Mesenchymal stem cell (in vitro differentiated cells and primary cell): Measurements from ENCODE around the gene CCDC122.
A peak's percentile ranks its signal among the peaks of the same experiment; 100 is the strongest.

Experiments
- DNase-seq: peaks from one replicate; pipeline ENCODE4 v3.0.0-alpha.2; 2013
- H2AFZ ChIP-seq: one replicate; pipeline ENCODE4 v1.6.1; 2013; ENCODE audit warnings: low read depth, mild to moderate bottlenecking, control low read depth, inconsistent platforms, low read length, moderate library complexity
- H2AK5ac ChIP-seq: 2 replicates; pipeline ENCODE4 v1.6.1; 2013; ENCODE audit warnings: low read length, moderate library complexity, mild to moderate bottlenecking, inconsistent platforms; ENCODE audit not compliant: severe bottlenecking
- H2BK120ac ChIP-seq: one replicate; pipeline ENCODE4 v1.6.1; 2013; ENCODE audit warnings: low read depth, mild to moderate bottlenecking, inconsistent platforms, low read length, moderate library complexity
- H2BK12ac ChIP-seq, 2 experiments: one replicate each; pipeline ENCODE4 v1.6.1; 2013; ENCODE audit warnings: inconsistent platforms in 2 of 2, low read length in 2 of 2, mild to moderate bottlenecking in 2 of 2, moderate library complexity in 2 of 2, control low read depth in 1 of 2
- H2BK15ac ChIP-seq: one replicate; pipeline ENCODE4 v1.6.1; 2013; ENCODE audit warnings: mild to moderate bottlenecking, low read depth, inconsistent platforms; ENCODE audit not compliant: poor library complexity, severe bottlenecking
- H2BK5ac ChIP-seq: 2 replicates; pipeline ENCODE4 v1.6.1; 2013; ENCODE audit warnings: low read depth, mild to moderate bottlenecking, low read length, control low read depth, inconsistent platforms; ENCODE audit not compliant: poor library complexity, severe bottlenecking
- H3K14ac ChIP-seq, 2 experiments: one replicate each; pipeline ENCODE4 v1.6.1; 2013; ENCODE audit warnings: inconsistent platforms in 2 of 2, low read length in 2 of 2, control low read depth in 1 of 2, mild to moderate bottlenecking in 1 of 2, moderate library complexity in 1 of 2
- H3K18ac ChIP-seq, 2 experiments: one replicate each; pipeline ENCODE4 v1.6.1; 2013; ENCODE audit warnings: inconsistent platforms in 2 of 2, low read length in 2 of 2, control low read depth in 1 of 2, low read depth in 1 of 2, mild to moderate bottlenecking in 1 of 2
- H3K23ac ChIP-seq, 2 experiments: one replicate each; pipeline ENCODE4 v1.6.1; 2013; ENCODE audit warnings: inconsistent platforms in 2 of 2, low read length in 2 of 2, mild to moderate bottlenecking in 2 of 2, moderate library complexity in 2 of 2, control low read depth in 1 of 2
- H3K27ac ChIP-seq: 2 replicates; pipeline ENCODE4 v1.5.1; 2013; ENCODE audit warnings: mild to moderate bottlenecking, moderate library complexity, low read length, control low read depth, inconsistent platforms; ENCODE audit not compliant: poor library complexity, severe bottlenecking
- H3K27me3 ChIP-seq, 2 experiments: 2 replicates each; pipeline versions ENCODE4 v1.6.1 to v1.7.0; 2013; ENCODE audit warnings: low read length in 2 of 2, mild to moderate bottlenecking in 2 of 2, moderate library complexity in 2 of 2, control low read depth in 1 of 2, inconsistent platforms in 1 of 2; ENCODE audit not compliant: control insufficient read depth in 1 of 2, insufficient read depth in 1 of 2
- H3K36me3 ChIP-seq, 2 experiments: 2 replicates each; pipeline versions ENCODE4 v1.6.1 to v1.7.0; 2013; ENCODE audit warnings: low read length in 2 of 2, control low read depth in 1 of 2, inconsistent platforms in 1 of 2, low read depth in 1 of 2, mild to moderate bottlenecking in 1 of 2; ENCODE audit not compliant: insufficient read depth in 2 of 2, control insufficient read depth in 1 of 2
- H3K4ac ChIP-seq, 2 experiments: one replicate each; pipeline ENCODE4 v1.6.1; 2013; ENCODE audit warnings: inconsistent platforms in 2 of 2, low read length in 2 of 2, mild to moderate bottlenecking in 2 of 2, moderate library complexity in 2 of 2, control low read depth in 1 of 2, low read depth in 1 of 2
- H3K4me1 ChIP-seq: 2 replicates; pipeline ENCODE4 v1.6.1; 2013; ENCODE audit warnings: low read depth, low read length, control low read depth; ENCODE audit not compliant: control insufficient read depth, insufficient read depth
- H3K4me2 ChIP-seq: 2 replicates; pipeline ENCODE4 v1.6.1; 2013; ENCODE audit warnings: low read length, mild to moderate bottlenecking, inconsistent platforms; ENCODE audit not compliant: poor library complexity, severe bottlenecking
- H3K4me3 ChIP-seq, 2 experiments: 2 replicates each; pipeline versions ENCODE4 v1.5.1 to v1.7.0; 2013; ENCODE audit warnings: low read length in 2 of 2, mild to moderate bottlenecking in 2 of 2, control low read depth in 1 of 2, low read depth in 1 of 2; ENCODE audit not compliant: insufficient read depth in 1 of 2
- H3K79me1 ChIP-seq: replicated peaks from 2 replicates; pipeline ENCODE4 v1.6.1; 2013; ENCODE audit warnings: mild to moderate bottlenecking, control low read depth, low read length, inconsistent platforms; ENCODE audit not compliant: poor library complexity, severe bottlenecking
- H3K9ac ChIP-seq: 2 replicates; pipeline ENCODE4 v1.7.0; 2013; ENCODE audit warnings: mild to moderate bottlenecking, low read length, moderate library complexity
- H3K9me3 ChIP-seq: 2 replicates; pipeline ENCODE4 v1.7.0; 2013; ENCODE audit warnings: mild to moderate bottlenecking, low read length; ENCODE audit not compliant: control insufficient read depth
- H4K8ac ChIP-seq: one replicate; pipeline ENCODE4 v1.6.1; 2013; ENCODE audit warnings: inconsistent platforms, mild to moderate bottlenecking, low read length, moderate library complexity
- H4K91ac ChIP-seq: one replicate; pipeline ENCODE4 v1.6.1; 2013; ENCODE audit warnings: mild to moderate bottlenecking, low read length, inconsistent platforms
- WGBS: methylation state at CpG from one replicate; pipeline ENCODE4 v1.1.7; 2013; ENCODE audit warnings: mixed read lengths; 5-methylcytosine and 5-hydroxymethylcytosine counted together

CCDC122 gene

DNA sequence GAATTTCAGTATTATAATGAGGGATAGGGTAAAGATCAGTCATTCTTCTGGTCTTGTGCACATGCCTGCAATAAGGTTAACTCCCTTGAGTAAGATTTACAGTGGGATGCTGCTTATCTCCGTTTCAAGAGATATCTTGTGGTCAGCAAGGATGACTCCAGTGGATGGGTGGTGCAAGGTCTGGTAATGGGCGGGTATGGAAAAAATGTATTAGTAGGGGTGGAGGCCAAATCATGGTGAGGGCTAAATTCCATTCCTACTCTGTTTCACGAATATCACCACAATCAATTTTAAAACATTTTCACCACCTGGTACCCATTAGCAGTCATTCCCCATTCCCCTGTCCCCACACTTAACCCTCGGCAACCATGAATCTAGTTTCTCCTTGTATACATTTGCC, 40.6 kb downstream of the CCDC122 start:
- H3K4me1 ChIP-seq: no peaks in the 10 kb centered on the region
- no peak overlapping the region for H2BK120ac ChIP-seq
- H3K27ac ChIP-seq: no peak overlapping the region
- no peak overlapping the region for H3K9ac ChIP-seq
- no peak overlapping the region for H2AK5ac ChIP-seq
- H3K9me3 ChIP-seq: no peaks in the 10 kb centered on the region
- no peak overlapping the region for H3K4ac ChIP-seq
- H4K91ac ChIP-seq: no peak overlapping the region
- DNase-seq: no peak
- H3K27me3 ChIP-seq: no peaks in the 10 kb centered on the region
- WGBS: 29% methylated on average over 2 of the region's 4 CpGs
- no peak overlapping the region for H2BK12ac ChIP-seq
- H3K4me3 ChIP-seq: no peak overlapping the region
- no peak overlapping the region for H2AFZ ChIP-seq
- no peak overlapping the region for H3K23ac ChIP-seq
- H3K36me3 ChIP-seq: no peaks in the 10 kb centered on the region
- H3K4me2 ChIP-seq: no peak overlapping the region
- H3K18ac ChIP-seq: no peak overlapping the region
- no peak overlapping the region for H2BK5ac ChIP-seq
- H3K14ac ChIP-seq: no peak overlapping the region
- no peaks in the 10 kb centered on the region for H3K79me1 ChIP-seq
- no peak overlapping the region for H2BK15ac ChIP-seq
- no peak overlapping the region for H4K8ac ChIP-seq

DNA sequence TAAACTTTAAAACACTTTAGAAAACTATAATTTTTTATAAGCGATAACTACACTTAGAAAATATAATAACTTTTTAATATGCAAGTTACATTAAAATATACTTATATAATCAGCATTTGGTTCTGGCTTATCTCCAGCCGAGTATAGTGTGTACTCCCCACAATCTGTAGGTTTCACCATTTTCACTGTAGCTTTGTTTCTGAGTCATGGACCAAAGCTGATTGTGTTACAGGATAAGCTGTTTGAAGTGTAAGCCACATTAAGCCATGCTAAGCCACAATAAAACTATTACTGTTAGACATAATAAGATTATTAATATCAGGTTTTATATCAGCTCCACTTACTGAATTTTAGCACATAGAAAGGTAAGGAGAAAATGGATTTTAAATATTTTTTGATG, 43.8 kb downstream of the CCDC122 start:
- Histone ChIP-seq H3K14ac (no peak overlapping the region), H3K79me1 (no peaks in the 10 kb centered on the region), H3K27ac (no peak overlapping the region), H3K4me2 (no peak overlapping the region), H2BK12ac (no peak overlapping the region), H3K36me3 (no peaks in the 10 kb centered on the region), H3K18ac (no peak overlapping the region), H2BK5ac (no peak overlapping the region), H3K4me1 (no peaks in the 10 kb centered on the region), H2BK15ac (no peak overlapping the region), H3K4ac (no peak overlapping the region), H3K27me3 (no peaks in the 10 kb centered on the region), H4K91ac (no peak overlapping the region), H4K8ac (no peak overlapping the region), H3K23ac (no peak overlapping the region), H3K9ac (no peak overlapping the region), H2BK120ac (no peak overlapping the region), H3K9me3 (no peaks in the 10 kb centered on the region), H3K4me3 (no peak overlapping the region), H2AK5ac (no peak overlapping the region), H2AFZ (no peak overlapping the region)
- DNase-seq: peak; percentile 37
- WGBS: no CpG with 5 or more reads among the region's 2 CpGs

DNA sequence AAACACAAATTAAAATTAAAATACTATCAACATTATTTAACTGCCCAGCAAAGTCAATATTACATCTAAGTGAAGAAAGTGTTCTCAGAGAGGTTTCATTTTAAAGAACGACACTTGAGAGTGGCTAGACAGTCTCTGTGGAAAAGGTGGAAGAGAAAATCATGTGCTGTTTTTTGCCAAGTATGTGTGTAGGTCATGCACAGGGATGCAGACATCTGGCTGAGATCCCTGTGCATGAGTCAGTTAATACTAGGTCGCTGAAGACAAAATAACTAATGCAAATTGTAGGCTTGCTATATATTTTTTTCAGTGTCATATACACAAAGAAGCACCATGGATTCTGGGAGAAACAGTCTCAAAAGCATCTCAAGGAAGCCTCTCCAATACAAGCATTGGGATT, 48.5 kb downstream of the CCDC122 start:
- Histone ChIP-seq H3K27me3 (no peaks in the 10 kb centered on the region), H3K36me3 (no peaks in the 10 kb centered on the region), H3K4me2 (no peak overlapping the region), H3K23ac (no peak overlapping the region), H4K8ac (no peak overlapping the region), H3K4ac (no peak overlapping the region), H3K27ac (no peak overlapping the region), H2AK5ac (no peak overlapping the region), H2BK15ac (no peak overlapping the region), H3K18ac (no peak overlapping the region), H3K14ac (no peak overlapping the region), H4K91ac (no peak overlapping the region), H3K9ac (peak overlapping the region; percentile 80), H2BK120ac (no peak overlapping the region), H3K4me1 (no peaks in the 10 kb centered on the region), H3K9me3 (no peaks in the 10 kb centered on the region), H3K4me3 (peak overlapping the region in 1 of 2 experiments; percentile 64), H2BK5ac (no peak overlapping the region), H3K79me1 (no peaks in the 10 kb centered on the region), H2BK12ac (no peak overlapping the region), H2AFZ (no peak overlapping the region)
- DNase-seq: peak; percentile 34
- WGBS: 74% methylated on average over 1 of the region's 2 CpGs

DNA sequence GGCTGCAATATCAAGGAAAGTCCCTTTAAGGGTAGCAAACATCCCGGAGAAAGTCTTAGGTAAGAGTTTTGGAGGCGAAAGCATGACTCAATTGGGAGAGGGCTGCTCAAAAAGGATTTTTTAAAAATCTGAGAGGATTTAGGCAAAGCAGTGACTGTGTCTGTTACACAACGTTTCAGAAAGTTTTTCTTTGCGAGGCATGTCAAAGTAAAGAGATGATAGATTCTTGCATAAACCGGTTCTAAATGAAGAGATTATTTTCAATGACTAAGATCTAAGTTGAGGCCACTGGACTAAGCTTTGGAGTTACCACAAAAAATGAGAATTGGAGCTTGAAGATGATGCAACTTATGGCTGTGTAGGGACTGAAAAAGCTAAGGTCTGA, 49.1 kb downstream of the CCDC122 start:
- Histone ChIP-seq H3K4me2 (no peak overlapping the region), H3K9me3 (no peaks in the 10 kb centered on the region), H3K9ac (peak overlapping the region; percentile 80), H2BK5ac (no peak overlapping the region), H3K27me3 (no peaks in the 10 kb centered on the region), H3K14ac (no peak overlapping the region), H4K91ac (no peak overlapping the region), H2BK15ac (no peak overlapping the region), H2AFZ (no peak overlapping the region), H3K4ac (no peak overlapping the region), H3K23ac (no peak overlapping the region), H3K79me1 (no peaks in the 10 kb centered on the region), H2AK5ac (no peak overlapping the region), H3K18ac (no peak overlapping the region), H2BK120ac (no peak overlapping the region), H4K8ac (no peak overlapping the region), H2BK12ac (no peak overlapping the region), H3K4me3 (peak overlapping the region in 1 of 2 experiments; percentile 64), H3K4me1 (no peaks in the 10 kb centered on the region), H3K27ac (no peak overlapping the region), H3K36me3 (no peaks in the 10 kb centered on the region)
- 69% methylated on average over 5 of the region's 5 CpGs for WGBS
- DNase-seq: peak; percentile 62
